SW 1271 (cell line): ENCODE measurements around the gene KRTAP10-6.
"Not testable (repeated sequence)": the region's sequence is repeated elsewhere in the genome, so short reads cannot be mapped to it uniquely, and the experiment has no call there.

Source experiments
- DNase-seq, 2 experiments: peaks; one replicate each; lab custom pipeline; 2025; lab: John Stamatoyannopoulos, UW

The KRTAP10-6 gene

DNA sequence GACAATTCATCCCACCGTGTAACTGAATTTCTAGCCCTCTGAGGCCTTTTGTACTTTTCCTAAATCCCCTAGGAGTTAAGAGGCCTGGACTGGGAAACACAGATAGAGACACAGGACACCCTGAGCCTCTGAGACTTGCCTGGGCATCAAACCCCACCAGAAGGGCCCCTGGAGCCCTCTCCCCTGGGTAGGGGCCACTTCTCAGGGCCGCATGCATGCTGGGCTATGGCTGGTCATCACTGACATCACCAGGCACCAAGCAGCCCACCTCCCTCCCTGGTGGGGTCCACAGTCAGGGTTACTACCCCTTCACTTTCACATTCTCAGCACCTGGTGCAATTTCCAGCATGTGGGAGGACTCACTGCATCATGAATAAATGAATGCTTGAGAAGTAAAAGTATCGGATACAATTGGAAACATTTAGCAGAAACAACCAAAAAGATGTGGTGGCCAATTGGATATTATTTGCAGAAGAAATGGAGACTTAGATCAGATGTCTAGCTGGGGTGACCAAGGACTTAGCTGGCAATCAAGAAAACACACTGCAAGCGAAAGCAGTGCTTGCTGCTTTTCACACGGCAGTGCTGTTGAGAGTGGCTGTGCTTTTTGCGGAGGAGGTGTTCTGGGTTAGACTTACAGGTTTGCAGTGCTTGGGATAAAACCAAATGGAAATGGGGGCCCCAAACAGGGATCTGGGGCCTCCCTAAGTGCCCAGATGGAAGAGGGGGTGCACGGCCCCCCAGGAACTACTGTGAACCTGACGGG lies 7.1 kb upstream of the KRTAP10-6 start:
- no peak for DNase-seq

DNA sequence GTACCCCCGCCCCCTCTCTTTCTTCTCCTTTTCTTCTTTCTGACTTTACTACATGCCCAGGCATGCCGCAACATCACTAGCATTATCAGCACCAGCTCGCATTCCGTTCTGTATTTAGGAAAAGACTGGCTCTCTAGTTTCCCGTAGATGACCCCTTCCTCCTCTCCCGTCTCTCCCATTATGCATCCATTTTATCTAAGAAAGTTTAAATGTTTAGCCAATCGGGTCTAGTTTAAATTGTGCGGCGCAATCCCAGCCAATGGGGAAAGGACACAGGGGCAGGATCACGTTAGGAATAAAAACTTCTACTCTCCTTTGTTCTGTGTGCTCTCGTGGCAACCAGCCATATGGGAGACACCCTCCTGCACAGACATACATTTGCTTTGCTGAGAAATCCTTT lies 5.8 kb upstream of the KRTAP10-6 start:
- no peak for DNase-seq

GRCh38 chr21:44596068-44596725 lies 3.9 kb upstream of the KRTAP10-6 start:
- DNase-seq = no peak

- no peak for DNase-seq
These were observed 3.2 kb upstream of the KRTAP10-6 start for GRCh38 chr21:44595524-44595923.

- DNase-seq = no peak
These were observed 2.2 kb upstream of the KRTAP10-6 start for GRCh38 chr21:44594406-44594916.

DNA sequence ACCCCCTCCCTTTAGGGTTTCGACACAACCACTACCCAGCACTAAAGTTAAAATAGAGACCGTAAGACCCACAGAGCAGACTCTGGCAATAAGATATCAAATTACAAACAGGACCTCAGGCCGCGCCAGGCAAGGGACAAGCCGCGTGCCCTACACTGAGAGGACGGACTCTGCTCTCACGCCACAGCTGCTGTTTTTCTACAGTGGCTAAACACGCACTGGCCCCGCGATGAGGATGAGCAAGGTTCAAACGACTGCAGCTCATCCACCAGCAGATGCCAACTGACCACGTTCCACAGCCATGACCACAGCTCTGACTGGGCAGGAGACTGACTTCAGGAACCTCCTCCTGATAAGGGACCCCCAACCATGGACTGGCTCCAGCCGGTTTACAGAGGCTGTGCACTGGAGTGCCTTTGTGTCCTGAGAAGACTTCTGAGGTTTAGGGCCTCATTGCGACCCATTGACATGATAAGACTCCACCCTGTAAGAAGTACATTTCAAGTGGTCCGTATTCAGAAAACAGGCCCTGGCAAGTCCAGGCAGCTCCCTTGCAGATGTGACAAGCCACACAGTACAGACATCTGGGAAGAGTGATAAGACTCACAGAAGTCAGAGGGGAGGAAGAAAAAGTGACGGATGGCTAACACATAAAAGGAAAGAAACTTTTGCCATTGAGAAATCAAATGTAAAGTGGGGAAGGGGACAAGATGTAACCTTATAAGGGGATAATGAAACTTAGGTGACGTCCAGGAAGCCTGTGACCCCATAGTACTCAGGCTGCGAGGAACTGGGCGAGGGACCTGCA lies 1.5 kb upstream of the KRTAP10-6 start:
- DNase-seq = no peak

DNA sequence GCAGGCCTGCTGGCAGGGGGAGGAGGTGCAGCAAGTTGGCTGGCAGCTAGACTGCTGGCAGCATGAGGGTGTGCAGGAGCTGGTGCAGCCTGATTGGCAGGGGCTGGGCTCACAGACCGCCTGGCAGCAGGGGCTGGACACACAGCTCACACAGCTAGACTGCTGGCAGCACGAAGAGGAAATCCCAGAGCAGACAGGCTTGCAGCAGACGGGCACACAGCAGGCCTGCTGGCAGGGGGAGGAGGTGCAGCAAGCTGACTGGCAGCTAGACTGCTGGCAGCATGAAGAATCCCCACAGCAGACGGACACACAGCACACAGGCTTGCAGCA lies 539 bp downstream of the KRTAP10-6 start:
- DNase-seq = not testable (repeated sequence)

DNA sequence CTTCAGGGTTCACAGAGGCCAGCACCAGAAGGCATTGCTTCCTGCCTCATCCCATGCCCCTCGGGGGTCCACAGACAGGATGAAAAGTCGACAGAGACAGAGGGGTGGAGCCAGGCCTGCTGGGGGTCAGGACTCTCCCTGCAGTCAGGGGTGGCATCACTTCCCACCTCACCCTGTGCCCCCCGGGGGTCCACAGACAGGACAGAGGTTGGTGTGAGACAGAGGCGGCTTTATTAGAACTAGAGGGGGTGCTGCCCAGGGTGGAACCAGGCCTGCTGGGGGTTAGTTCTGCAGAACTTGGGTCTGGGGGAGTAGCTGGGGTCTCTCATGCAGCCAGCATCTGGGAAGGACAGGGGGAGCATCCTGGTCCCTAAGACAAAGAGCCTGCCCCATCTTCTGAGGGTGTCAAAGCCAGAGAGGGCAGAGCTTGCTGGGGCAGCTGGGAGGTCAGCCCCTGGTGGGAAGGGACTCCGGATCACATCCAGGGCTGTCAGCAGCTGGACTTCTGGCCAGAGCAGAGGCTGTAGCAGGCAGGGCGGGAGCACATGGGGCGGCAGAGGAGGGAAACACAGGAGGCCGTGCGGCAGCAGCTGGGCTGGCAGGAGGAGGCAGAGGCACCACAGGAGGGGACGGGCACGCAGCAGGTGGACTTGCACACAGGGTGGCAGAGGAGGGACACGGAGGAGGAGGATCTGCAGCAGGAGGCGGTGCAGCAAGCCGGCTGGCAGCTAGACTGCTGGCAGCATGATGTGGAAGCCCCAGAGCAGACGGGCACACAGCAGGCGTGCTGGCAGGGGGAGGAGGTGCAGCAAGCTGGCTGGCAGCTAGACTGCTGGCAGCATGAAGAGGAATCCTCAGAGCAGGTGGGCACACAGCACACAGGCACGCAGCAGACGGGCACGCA lies 1.2 kb downstream of the KRTAP10-6 start:
- DNase-seq = not testable (repeated sequence)

GRCh38 chr21:44590311-44590721 lies 2.0 kb downstream of the KRTAP10-6 start:
- no peak for DNase-seq

GRCh38 chr21:44589586-44590305 lies 2.6 kb downstream of the KRTAP10-6 start:
- DNase-seq = no peak

DNA sequence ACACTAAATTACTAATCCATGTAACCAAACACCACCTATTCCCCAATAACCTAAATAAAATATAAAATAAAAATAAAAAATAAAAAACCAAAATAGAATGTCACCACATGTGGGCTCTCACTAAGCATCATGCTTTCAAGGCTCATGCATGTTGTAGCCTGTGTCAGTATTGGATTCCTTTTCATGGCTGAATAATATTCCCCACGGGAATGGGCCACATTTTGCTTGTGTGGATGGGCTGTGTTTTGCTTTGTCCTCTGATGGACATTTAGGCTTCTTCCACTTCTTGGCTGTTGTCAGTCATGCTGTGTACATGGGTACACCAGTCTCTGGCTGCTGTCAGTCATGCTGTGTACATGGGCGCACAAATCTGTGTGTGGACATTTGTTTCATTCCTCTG lies 3.2 kb downstream of the KRTAP10-6 start:
- DNase-seq = no peak

- DNase-seq = no peak
These were observed 6.4 kb downstream of the KRTAP10-6 start for GRCh38 chr21:44585892-44586291.

DNA sequence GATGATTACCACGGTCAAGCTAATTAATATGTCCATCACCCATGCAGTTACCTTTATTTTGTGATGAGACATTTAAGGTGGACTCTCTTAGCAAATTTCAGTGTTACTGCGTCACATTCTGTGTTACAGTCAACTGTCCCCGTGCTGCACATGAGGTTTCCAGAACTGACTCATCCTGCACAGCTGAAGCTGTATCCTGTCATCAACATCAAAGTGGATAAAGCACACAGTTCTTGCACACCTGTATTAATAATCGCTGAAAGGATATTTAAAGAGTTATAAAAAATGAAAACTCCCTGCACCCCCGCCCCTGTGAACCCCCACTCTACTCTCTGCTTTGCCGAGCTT lies 8.5 kb downstream of the KRTAP10-6 start:
- DNase-seq = no peak

GRCh38 chr21:44583089-44583799 lies 9.1 kb downstream of the KRTAP10-6 start:
- DNase-seq = no peak

GRCh38 chr21:44582055-44582454 lies 10.2 kb downstream of the KRTAP10-6 start:
- DNase-seq = peak in 1 of 2 experiments; percentile 2

DNA sequence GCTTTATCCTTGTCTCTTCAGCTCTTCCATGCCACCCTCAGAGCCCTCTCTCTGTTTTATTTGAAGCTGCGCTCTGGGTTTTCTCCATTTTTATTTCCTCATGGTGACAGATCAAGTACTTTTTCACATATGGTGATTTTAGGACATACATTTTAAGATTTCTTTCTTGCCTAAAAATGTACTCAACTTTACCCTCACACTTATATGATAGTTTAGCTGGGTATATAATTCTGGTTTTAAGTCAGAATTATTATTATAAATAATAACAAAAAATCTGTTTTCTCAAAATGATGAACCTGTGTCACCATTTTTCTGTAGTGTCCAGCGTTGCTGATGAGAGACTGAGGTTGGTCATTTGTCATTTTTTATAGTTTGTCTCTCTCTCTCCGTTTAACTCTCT lies 11.1 kb downstream of the KRTAP10-6 start:
- no peak for DNase-seq

- not testable (repeated sequence) for DNase-seq
These were observed 12.0 kb downstream of the KRTAP10-6 start, which contains the start of gene KRTAP10-5 for GRCh38 chr21:44580231-44580821. TSS of gene KRTAP10-5 (minus strand) at chr21:44580604. CDS start at chr21:44580578, 26 bp downstream.

GRCh38 chr21:44579833-44580144 lies 12.5 kb downstream of the KRTAP10-6 start:
- DNase-seq = no peak

GRCh38 chr21:44579056-44579832 lies 13.1 kb downstream of the KRTAP10-6 start:
- no peak for DNase-seq
